H1 (cell line): ENCODE measurements around the gene SCAMP2. TPM values are rescaled to one million over a fixed set of nuclear protein-coding genes. Genes with fewer than 3 reads are reported as not detected.

Experiments
- CTCF ChIA-PET: fragments of 300-600 bp; sonication (Branson Sonifier 250); formaldehyde crosslinking; loops from one replicate; lab custom pipeline; 2021; ENCODE audit not compliant: partially characterized antibody; lab: Charles Lee
- POLR2A ChIA-PET: fragments of 300-600 bp; sonication (Branson Sonifier 250); formaldehyde crosslinking; loops from one replicate; lab custom pipeline; 2021; ENCODE audit warnings: inconsistent platforms; ENCODE audit not compliant: partially characterized antibody; lab: Charles Lee
- DNase-seq, 2 experiments: peaks; one replicate each; pipeline versions ENCODE4 v3.0.0 to v3.0.0-alpha.2; 2010 to 2022; ENCODE audit warnings: low spot score in 2 of 2, low read depth in 1 of 2, mixed read lengths in 1 of 2
- FAIRE-seq: peaks from 2 replicates; lab custom pipeline; 2011; peaks lifted over from hg19 to GRCh38; lab: Jason Lieb, UNC
- H2AFZ ChIP-seq: 2 replicates; pipeline ENCODE4 v1.8.1; 2012; ENCODE audit warnings: low read length, inconsistent platforms
- H2AK5ac ChIP-seq: 2 replicates; pipeline ENCODE4 v1.6.1; 2013; ENCODE audit warnings: low read depth, low read length
- H2BK120ac ChIP-seq: replicated peaks from 2 replicates; pipeline ENCODE3; 2013; ENCODE audit warnings: low read depth, low read length, inconsistent platforms
- H2BK12ac ChIP-seq: 2 replicates; pipeline ENCODE4 v1.6.1; 2013; ENCODE audit warnings: low read depth, low read length
- H2BK15ac ChIP-seq: 2 replicates; pipeline ENCODE4 v1.6.1; 2013; ENCODE audit warnings: low read length
- H2BK20ac ChIP-seq: 2 replicates; pipeline ENCODE4 v1.6.1; 2013; ENCODE audit warnings: low read length
- H2BK5ac ChIP-seq: 2 replicates; pipeline ENCODE4 v1.6.1; 2013; ENCODE audit warnings: low read depth, low read length
- H3K14ac ChIP-seq: 2 replicates; pipeline ENCODE4 v1.6.1; 2013; ENCODE audit warnings: inconsistent platforms; ENCODE audit not compliant: insufficient read length
- H3K18ac ChIP-seq: 2 replicates; pipeline ENCODE4 v1.6.1; 2013; ENCODE audit warnings: low read length; ENCODE audit errors: extremely low read depth
- H3K23ac ChIP-seq: 2 replicates; pipeline ENCODE4 v1.6.1; 2013; ENCODE audit warnings: inconsistent platforms; ENCODE audit not compliant: insufficient read length
- H3K23me2 ChIP-seq: 2 replicates; pipeline ENCODE4 v1.6.1; 2013; ENCODE audit warnings: low read depth, low read length
- H3K27ac ChIP-seq: 2 replicates; pipeline ENCODE4 v1.6.1; 2011; ENCODE audit warnings: low read depth, low read length, inconsistent platforms
- H3K27me3 ChIP-seq, 4 experiments: replicated peaks in 1 of 4; 1 replicate in 1 of 4; 2 replicates in 3 of 4; pipeline versions ENCODE4 v1.6.1 to v1.8.1; 2011 to 2013; ENCODE audit warnings: low read length in 3 of 4, mild to moderate bottlenecking in 3 of 4, inconsistent platforms in 2 of 4, mixed read lengths in 2 of 4, moderate library complexity in 1 of 4; ENCODE audit not compliant: control insufficient read depth in 3 of 4, insufficient read depth in 3 of 4; ENCODE audit errors: extremely low read depth in 1 of 4
- H3K36me3 ChIP-seq, 4 experiments: 2 replicates each; pipeline versions ENCODE4 v1.6.1 to v1.8.1; 2011 to 2013; ENCODE audit warnings: mild to moderate bottlenecking in 4 of 4, low read length in 3 of 4, moderate library complexity in 2 of 4, control low read depth in 1 of 4, inconsistent platforms in 1 of 4; ENCODE audit not compliant: insufficient read depth in 4 of 4, control insufficient read depth in 2 of 4
- H3K4ac ChIP-seq: replicated peaks from 2 replicates; pipeline ENCODE3; 2013; ENCODE audit warnings: low read length, low read depth, mixed read lengths, inconsistent platforms; ENCODE audit not compliant: insufficient read length
- H3K4me1 ChIP-seq, 4 experiments: replicated peaks in 1 of 4; 1 replicate in 1 of 4; 2 replicates in 3 of 4; pipeline versions ENCODE4 v1.6.1 to v1.8.1; 2011 to 2013; ENCODE audit warnings: low read length in 3 of 4, inconsistent platforms in 2 of 4, mixed read lengths in 1 of 4; ENCODE audit not compliant: insufficient read depth in 4 of 4, control insufficient read depth in 3 of 4
- H3K4me2 ChIP-seq, 2 experiments: 2 replicates each; pipeline versions ENCODE4 v1.6.1 to v1.8.1; 2011 to 2013; ENCODE audit warnings: low read depth in 2 of 2, low read length in 2 of 2, control low read depth in 1 of 2, inconsistent platforms in 1 of 2, mild to moderate bottlenecking in 1 of 2; ENCODE audit not compliant: insufficient read depth in 1 of 2
- H3K4me3 ChIP-seq, 4 experiments: fragments of 200-600, 300-600 bp in 1 of 4; sonication (generic), shearing (Covaris generic), sonication (Bioruptor Twin) in 1 of 4; 2 replicates each; pipeline versions ENCODE4 v1.5.1 to v1.8.1; 2011 to 2016; ENCODE audit warnings: low read length in 4 of 4, low read depth in 3 of 4, control low read depth in 2 of 4, inconsistent platforms in 2 of 4, mild to moderate bottlenecking in 2 of 4, mixed read lengths in 1 of 4, moderate library complexity in 1 of 4; ENCODE audit not compliant: insufficient read depth in 2 of 4; ENCODE audit errors: extremely low read depth in 1 of 4
- H3K56ac ChIP-seq: replicated peaks from 2 replicates; pipeline ENCODE3; 2013; ENCODE audit warnings: low read depth, mild to moderate bottlenecking, mixed read lengths, low read length, inconsistent platforms; ENCODE audit not compliant: insufficient read length
- H3K79me1 ChIP-seq: 2 replicates; pipeline ENCODE4 v1.6.1; 2013; ENCODE audit warnings: low read depth, low read length, control low read depth
- H3K79me2 ChIP-seq, 2 experiments: 2 replicates each; pipeline versions ENCODE4 v1.6.1 to v1.8.1; 2012 to 2013; ENCODE audit warnings: low read length in 2 of 2, mild to moderate bottlenecking in 2 of 2, inconsistent platforms in 1 of 2; ENCODE audit not compliant: insufficient read depth in 2 of 2, control insufficient read depth in 1 of 2
- H3K9ac ChIP-seq, 4 experiments: replicated peaks in 1 of 4; 1 replicate in 1 of 4; 2 replicates in 3 of 4; pipeline versions ENCODE4 v1.6.1 to v1.8.1; 2011 to 2013; ENCODE audit warnings: low read depth in 3 of 4, low read length in 3 of 4, control low read depth in 2 of 4, mild to moderate bottlenecking in 2 of 4, moderate library complexity in 2 of 4, inconsistent platforms in 1 of 4; ENCODE audit errors: extremely low read depth in 1 of 4
- H3K9me3 ChIP-seq, 2 experiments: 2 replicates each; pipeline versions ENCODE4 v1.6.1 to v1.8.1; 2012 to 2013; ENCODE audit warnings: mild to moderate bottlenecking in 2 of 2, moderate library complexity in 2 of 2, control low read depth in 1 of 2, inconsistent platforms in 1 of 2, low read depth in 1 of 2, low read length in 1 of 2, mixed read lengths in 1 of 2; ENCODE audit not compliant: insufficient read depth in 2 of 2
- H4K20me1 ChIP-seq, 2 experiments: replicated peaks in 1 of 2; 2 replicates each; pipeline versions ENCODE3 to v1.8.1; 2011 to 2013; ENCODE audit warnings: inconsistent platforms in 2 of 2, low read length in 2 of 2, mild to moderate bottlenecking in 1 of 2; ENCODE audit not compliant: insufficient read depth in 2 of 2, control insufficient read depth in 1 of 2
- H4K5ac ChIP-seq: 2 replicates; pipeline ENCODE4 v1.6.1; 2013; ENCODE audit warnings: low read length, low read depth, mixed read lengths, inconsistent platforms; ENCODE audit not compliant: insufficient read length
- H4K8ac ChIP-seq: 2 replicates; pipeline ENCODE4 v1.8.0; 2013; ENCODE audit warnings: mild to moderate bottlenecking, moderate library complexity, low read length, inconsistent platforms; ENCODE audit not compliant: insufficient read depth; ENCODE audit errors: extremely low read depth
- H4K91ac ChIP-seq: replicated peaks from 2 replicates; pipeline ENCODE3; 2013; ENCODE audit warnings: low read length, mixed read lengths, inconsistent platforms; ENCODE audit not compliant: insufficient read length
- ATF3 ChIP-seq: IDR thresholded peaks from 2 replicates; pipeline ENCODE4 v1.6.1; 2011; ENCODE audit warnings: low read depth, mild to moderate bottlenecking, low read length; ENCODE audit not compliant: insufficient read depth
- CHD2 ChIP-seq: IDR thresholded peaks from 2 replicates; pipeline ENCODE4 v1.6.1; 2012; ENCODE audit warnings: low read length, improper control_type of control experiment
- SRF ChIP-seq: IDR thresholded peaks from 2 replicates; pipeline ENCODE4 v1.6.1; 2011; ENCODE audit warnings: mild to moderate bottlenecking, low read depth, low read length, moderate library complexity
- SUZ12 ChIP-seq: fragments of 200-600 bp; sonication (generic); IDR thresholded peaks from 2 replicates; pipeline ENCODE4 v1.6.1; 2012; ENCODE audit warnings: mild to moderate bottlenecking, inconsistent platforms, low read length, moderate library complexity, mixed read lengths
- WGBS, 2 experiments: shearing (Covaris generic) in 1 of 2; methylation state at CpG; one replicate each; pipeline versions ENCODE4 v1.1.6 to v1.1.7; 2013 to 2015; ENCODE audit warnings: low lambda C conversion rate in 2 of 2, mixed read lengths in 2 of 2, inconsistent platforms in 1 of 2, low coverage in 1 of 2, missing lambda C conversion rate in 1 of 2; ENCODE audit not compliant: insufficient replicate concordance in 2 of 2, insufficient coverage in 1 of 2, insufficient read length in 1 of 2; ENCODE audit errors: extremely low coverage in 1 of 2, missing lambda C conversion rate in 1 of 2; 5-methylcytosine and 5-hydroxymethylcytosine counted together
- polyA plus RNA-seq, 7 experiments: library from polyadenylated mRNA; depleted of rRNA in 3 of 7; stranded (reverse) in 5 of 7; unstranded in 2 of 7; fragments of >200 nt in 5 of 7; fragments of 200-250 nt in 2 of 7; gene quantifications; 1 replicate in 5 of 7; 2 replicates in 1 of 7; 4 replicates in 1 of 7; pipeline versions ENCODE4 v1.2.1 to v1.2.3, GENCODE V29; 2011 to 2013; ENCODE audit warnings: missing spikeins in 2 of 7, mixed read lengths in 2 of 7
- total RNA-seq: library from RNA; stranded (reverse); fragmentation: NEBNext Ultra II Directional; extraction: Animal tissue kit (Norgen Biotek cat#: 25700); gene quantifications from 2 replicates; pipeline ENCODE4 v1.2.1, GENCODE V29; 2021

SCAMP2 gene
- total and polyA plus RNA-seq, 2 of the 8 experiments (the other 6 are each of a cell fraction or from before 2014, with no cell fraction given) = 41.7 to 131 TPM

DNA sequence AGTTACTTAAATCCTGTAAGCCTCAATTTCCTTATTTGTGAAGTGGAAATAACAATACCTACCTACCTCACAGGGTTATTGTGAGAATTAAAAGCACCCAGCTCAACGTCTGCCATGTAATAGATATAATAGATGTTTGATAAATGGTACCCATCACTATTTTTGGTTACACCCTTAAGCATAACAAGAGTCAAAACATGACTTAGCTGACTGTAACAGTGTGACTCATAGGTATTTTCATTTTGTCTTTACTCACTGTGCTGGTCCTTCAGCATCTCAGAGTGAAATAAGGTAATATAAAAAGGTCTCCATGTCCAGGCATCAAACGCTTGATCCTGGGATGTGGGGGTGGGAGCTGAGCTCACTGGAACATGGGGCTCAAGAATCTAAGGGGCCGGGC, 43.7 kb downstream of the SCAMP2 start:
- H2BK120ac ChIP-seq = no peak overlapping the region
- peaks cover 4 to 38% (median 28%) of the 10 kb centered on the region in 4 experiments for H3K27me3 ChIP-seq
- H3K4me2 ChIP-seq = no peak overlapping the region
- no peak overlapping the region for H2BK12ac ChIP-seq
- FAIRE-seq = no peak
- no peak overlapping the region for H3K14ac ChIP-seq
- CTCF ChIA-PET = interaction anchor here (0.6 to 15.7 kb wide), 10 partner anchors 10 to 195 kb away, joined by 3 to 135 read pairs (median 8); partner anchors contain the start of gene ULK3
- H2AFZ ChIP-seq = no peak overlapping the region
- no peak overlapping the region for H3K9ac ChIP-seq
- no peaks in the 10 kb centered on the region for H3K79me1 ChIP-seq
- 88% methylated on average over 3 of the region's 3 CpGs; no CpG with 5 or more reads in 1 of the 2 experiments for WGBS, 2 experiments
- H4K91ac ChIP-seq = no peak overlapping the region
- DNase-seq = no peak
- H4K20me1 ChIP-seq = peaks cover 0 to 2% of the 10 kb centered on the region in 2 experiments
- H2BK5ac ChIP-seq = no peak overlapping the region
- H3K79me2 ChIP-seq = no peaks in the 10 kb centered on the region
- H3K4me1 ChIP-seq = peaks cover 0 to 7% (median 4%) of the 10 kb centered on the region in 4 experiments; a peak in 4 of 7 replicates
- 0 out of 2 replicates have a peak, but pooled peaks cover 3% of the 10 kb centered on the region for H3K23me2 ChIP-seq
- no peak overlapping the region for H3K18ac ChIP-seq
- H3K23ac ChIP-seq = no peak overlapping the region
- no peak overlapping the region for H4K8ac ChIP-seq
- H4K5ac ChIP-seq = no peak overlapping the region
- no peaks in the 10 kb centered on the region for H3K9me3 ChIP-seq
- no peak overlapping the region for H3K56ac ChIP-seq
- H3K27ac ChIP-seq = no peak overlapping the region
- TF ChIP-seq ATF3 (no peak), SRF (no peak), SUZ12 (no peak), CHD2 (no peak)
- H3K4me3 ChIP-seq = no peak overlapping the region
- H2BK15ac ChIP-seq = no peak overlapping the region
- no peak overlapping the region for H2BK20ac ChIP-seq
- no peaks in the 10 kb centered on the region for H3K36me3 ChIP-seq
- H3K4ac ChIP-seq = no peak overlapping the region
- POLR2A ChIA-PET = interaction anchor here (0.6 to 4.6 kb wide), 3 partner anchors 13 to 288 kb away, joined by 4 to 23 read pairs (median 8); partner anchors contain the start of genes ARID3B and ULK3
- no peak overlapping the region for H2AK5ac ChIP-seq
